H9 (cell line): ENCODE data around the gene EPHX1. TPM values are rescaled to one million over a fixed set of nuclear protein-coding genes. Genes with fewer than 3 reads are reported as not detected.

Experiments
- DNase-seq: peaks from one replicate; pipeline ENCODE4 v3.0.0-alpha.2; 2017
- H2AFZ ChIP-seq: one replicate; pipeline ENCODE4 v1.6.1; 2013; ENCODE audit warnings: mild to moderate bottlenecking, low read length, control low read depth, moderate library complexity
- H2AK5ac ChIP-seq: 2 replicates; pipeline ENCODE4 v1.6.1; 2013; ENCODE audit warnings: low read length, control low read depth, mixed read lengths; ENCODE audit not compliant: insufficient read length
- H2BK120ac ChIP-seq: one replicate; pipeline ENCODE4 v1.6.1; 2013; ENCODE audit warnings: low read depth, mild to moderate bottlenecking, low read length, control low read depth, inconsistent platforms; ENCODE audit not compliant: poor library complexity, severe bottlenecking
- H2BK12ac ChIP-seq: 2 replicates; pipeline ENCODE4 v1.6.1; 2013; ENCODE audit warnings: low read length, control low read depth, mixed read lengths, low read depth; ENCODE audit not compliant: insufficient read length
- H2BK15ac ChIP-seq: 2 replicates; pipeline ENCODE4 v1.6.1; 2013; ENCODE audit warnings: low read depth, low read length, control low read depth
- H2BK20ac ChIP-seq: one replicate; pipeline ENCODE4 v1.6.1; 2013; ENCODE audit warnings: low read depth, mild to moderate bottlenecking, low read length, control low read depth, inconsistent platforms; ENCODE audit not compliant: poor library complexity, severe bottlenecking
- H2BK5ac ChIP-seq: 2 replicates; pipeline ENCODE4 v1.6.1; 2013; ENCODE audit warnings: low read length, control low read depth, mixed read lengths; ENCODE audit not compliant: insufficient read length
- H3K14ac ChIP-seq: 2 replicates; pipeline ENCODE4 v1.6.1; 2013; ENCODE audit warnings: low read length, control low read depth; ENCODE audit not compliant: insufficient read depth
- H3K18ac ChIP-seq: 2 replicates; pipeline ENCODE4 v1.6.1; 2013; ENCODE audit warnings: low read depth, mild to moderate bottlenecking, mixed read lengths, low read length, control low read depth; ENCODE audit not compliant: insufficient read length
- H3K23ac ChIP-seq: 2 replicates; pipeline ENCODE4 v1.6.1; 2013; ENCODE audit warnings: low read length, control low read depth, mixed read lengths, low read depth; ENCODE audit not compliant: insufficient read length
- H3K23me2 ChIP-seq: 2 replicates; pipeline ENCODE4 v1.6.1; 2013; ENCODE audit warnings: low read depth, mild to moderate bottlenecking, mixed read lengths, low read length, control low read depth; ENCODE audit not compliant: insufficient read length, poor library complexity, severe bottlenecking
- H3K27ac ChIP-seq: 2 replicates; pipeline ENCODE4 v1.5.1; 2013; ENCODE audit warnings: low read length, control low read depth, mixed read lengths, low read depth; ENCODE audit not compliant: insufficient read length
- H3K27me3 ChIP-seq: 2 replicates; pipeline ENCODE4 v1.6.1; 2013; ENCODE audit warnings: low read length, control low read depth, inconsistent platforms; ENCODE audit not compliant: insufficient read depth
- H3K4ac ChIP-seq: 2 replicates; pipeline ENCODE4 v1.6.1; 2013; ENCODE audit warnings: low read depth, mild to moderate bottlenecking, control low read depth, inconsistent platforms, low read length, moderate library complexity
- H3K4me1 ChIP-seq: 2 replicates; pipeline ENCODE4 v1.6.1; 2013; ENCODE audit warnings: low read length, control low read depth, inconsistent platforms; ENCODE audit not compliant: insufficient read depth
- H3K4me2 ChIP-seq: 2 replicates; pipeline ENCODE4 v1.6.1; 2013; ENCODE audit warnings: low read length, control low read depth, mixed read lengths; ENCODE audit not compliant: insufficient read length, insufficient read depth
- H3K56ac ChIP-seq: 2 replicates; pipeline ENCODE4 v1.6.1; 2013; ENCODE audit warnings: low read depth, mild to moderate bottlenecking, mixed read lengths, low read length, control low read depth; ENCODE audit not compliant: insufficient read length
- H3K79me1 ChIP-seq: 2 replicates; pipeline ENCODE4 v1.6.1; 2013; ENCODE audit warnings: low read depth, mild to moderate bottlenecking, moderate library complexity, low read length, control low read depth, inconsistent platforms; ENCODE audit not compliant: insufficient read depth, poor library complexity, severe bottlenecking
- H3K79me2 ChIP-seq: 2 replicates; pipeline ENCODE4 v1.6.1; 2013; ENCODE audit warnings: low read length, control low read depth, inconsistent platforms; ENCODE audit not compliant: insufficient read depth
- H3K9ac ChIP-seq: 2 replicates; pipeline ENCODE4 v1.6.1; 2013; ENCODE audit warnings: low read length, control low read depth, mixed read lengths; ENCODE audit not compliant: insufficient read length; ENCODE audit errors: extremely low read depth
- H3K9me3 ChIP-seq: one replicate; pipeline ENCODE4 v1.6.1; 2013; ENCODE audit warnings: low read depth, low read length, inconsistent platforms; ENCODE audit not compliant: control insufficient read depth
- H3T11ph ChIP-seq: one replicate; pipeline ENCODE4 v1.6.1; 2013; ENCODE audit warnings: mild to moderate bottlenecking, low read length, control low read depth, inconsistent platforms
- H4K20me1 ChIP-seq: one replicate; pipeline ENCODE4 v1.6.1; 2013; ENCODE audit not compliant: control insufficient read depth, insufficient read length, insufficient read depth
- H4K5ac ChIP-seq: 2 replicates; pipeline ENCODE4 v1.6.1; 2013; ENCODE audit warnings: low read depth, mild to moderate bottlenecking, mixed read lengths, low read length, control low read depth; ENCODE audit not compliant: insufficient read length
- H4K8ac ChIP-seq: replicated peaks from 2 replicates; pipeline ENCODE4 v1.6.1; 2013; ENCODE audit warnings: low read length, control low read depth, mixed read lengths, low read depth; ENCODE audit not compliant: insufficient read length
- H4K91ac ChIP-seq: 2 replicates; pipeline ENCODE4 v1.6.1; 2013; ENCODE audit warnings: low read depth, mild to moderate bottlenecking, moderate library complexity, mixed read lengths, low read length, control low read depth; ENCODE audit not compliant: insufficient read length
- H3K27ac Mint-ChIP-seq, 3 experiments: 2 replicates in 2 of 3; 3 replicates in 1 of 3; pipeline ENCODE4 v1.8.0; 2020 to 2021; ENCODE audit warnings: mixed read lengths in 3 of 3, mild to moderate bottlenecking in 1 of 3, moderate library complexity in 1 of 3
- H3K27me3 Mint-ChIP-seq: 2 replicates; pipeline ENCODE4 v1.8.0; 2021; ENCODE audit warnings: low read depth, mild to moderate bottlenecking, moderate library complexity, mixed read lengths
- H3K36me3 Mint-ChIP-seq, 3 experiments: 2 replicates in 2 of 3; 3 replicates in 1 of 3; pipeline ENCODE4 v1.8.0; 2020 to 2021; ENCODE audit warnings: low read depth in 3 of 3, mixed read lengths in 3 of 3; ENCODE audit not compliant: insufficient read depth in 1 of 3
- H3K4me1 Mint-ChIP-seq, 2 experiments: 2 replicates each; pipeline ENCODE4 v1.8.0; 2020; ENCODE audit warnings: mixed read lengths in 2 of 2
- H3K4me3 Mint-ChIP-seq, 2 experiments: 2 replicates in 1 of 2; 3 replicates in 1 of 2; pipeline ENCODE4 v1.8.0; 2020 to 2021; ENCODE audit warnings: mild to moderate bottlenecking in 2 of 2, mixed read lengths in 2 of 2, moderate library complexity in 1 of 2
- H3K9me3 Mint-ChIP-seq, 2 experiments: 2 replicates in 1 of 2; 3 replicates in 1 of 2; pipeline ENCODE4 v1.8.0; 2020; ENCODE audit warnings: mild to moderate bottlenecking in 2 of 2, mixed read lengths in 2 of 2, moderate library complexity in 1 of 2
- WGBS: extraction: QIAGEN DNeasy Blood & Tissue Kit; methylation state at CpG from one replicate; pipeline ENCODE4 v1.1.7; 2013; ENCODE audit warnings: missing lambda C conversion rate, low lambda C conversion rate, mixed read lengths; ENCODE audit not compliant: insufficient read length; ENCODE audit errors: extremely low coverage; 5-methylcytosine and 5-hydroxymethylcytosine counted together
- total RNA-seq: library from RNA; stranded (reverse); gene quantifications from 2 replicates; pipeline ENCODE4 v1.2.1, GENCODE V29; 2021
- TF ChIP-seq, protein P1 (sequence below): fragments of 200-600 bp; sonication (generic); conservative IDR thresholded peaks from 3 replicates; pipeline ENCODE4 v1.8.0; 2021; ENCODE audit warnings: antibody characterized with exemption, mild to moderate bottlenecking

The EPHX1 gene
- total RNA-seq, 1 experiment from 2014 or later = 40.6 TPM

DNA sequence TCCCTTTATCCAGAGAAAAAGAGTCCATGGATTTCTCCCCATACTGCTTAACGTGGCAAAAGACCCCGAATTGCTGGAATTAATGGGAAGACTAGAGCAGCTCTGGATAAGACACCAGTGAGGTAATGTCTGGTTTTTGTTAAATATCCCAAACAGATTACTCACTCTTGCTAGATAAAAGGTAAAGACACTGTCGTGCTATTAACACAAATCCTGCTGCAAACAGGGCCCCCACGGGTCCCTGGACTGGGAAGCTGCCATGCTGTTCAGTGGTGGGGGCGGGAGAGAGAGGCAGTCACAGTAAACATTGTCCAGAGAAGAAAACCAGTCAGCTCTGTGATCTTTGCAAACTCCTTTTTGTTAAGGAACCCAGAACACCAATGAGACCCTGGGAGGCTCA, 47.5 kb upstream of the EPHX1 start:
- no peak overlapping the region for H3K23ac ChIP-seq
- H4K20me1 ChIP-seq = no peaks in the 10 kb centered on the region
- Mint-ChIP-seq H3K4me1 (peaks cover 26 to 27% of the 10 kb centered on the region in 2 experiments), H3K27me3 (peaks cover 7% of the 10 kb centered on the region), H3K27ac (no peak overlapping the region), H3K36me3 (no peaks in the 10 kb centered on the region), H3K4me3 (no peak overlapping the region), H3K9me3 (no peaks in the 10 kb centered on the region)
- DNase-seq = no peak
- H3K27ac ChIP-seq = no peak overlapping the region
- H3K56ac ChIP-seq = no peak overlapping the region
- H2BK120ac ChIP-seq = no peak overlapping the region
- no peak overlapping the region for H2BK5ac ChIP-seq
- no peak overlapping the region for H2AK5ac ChIP-seq
- no peak overlapping the region for H2AFZ ChIP-seq
- no peaks in the 10 kb centered on the region for H3K27me3 ChIP-seq
- no peak overlapping the region for H3K4ac ChIP-seq
- no peak overlapping the region for H3K18ac ChIP-seq
- H4K8ac ChIP-seq = no peak overlapping the region
- no peak overlapping the region for H2BK15ac ChIP-seq
- no peak overlapping the region for H4K91ac ChIP-seq
- H3K23me2 ChIP-seq = no peaks in the 10 kb centered on the region
- H2BK12ac ChIP-seq = no peak overlapping the region
- no peak overlapping the region for H3T11ph ChIP-seq
- H4K5ac ChIP-seq = no peak overlapping the region
- H3K4me1 ChIP-seq = peaks cover 3% of the 10 kb centered on the region; the same call in 1 of the 2 replicates
- H2BK20ac ChIP-seq = no peak overlapping the region
- H3K4me2 ChIP-seq = no peak overlapping the region
- H3K9ac ChIP-seq = no peak overlapping the region
- no peaks in the 10 kb centered on the region for H3K79me1 ChIP-seq
- H3K9me3 ChIP-seq = no peaks in the 10 kb centered on the region
- WGBS = no CpG with 5 or more reads among the region's 5 CpGs
- no peak overlapping the region for H3K14ac ChIP-seq
- TF ChIP-seq, protein P1, sequence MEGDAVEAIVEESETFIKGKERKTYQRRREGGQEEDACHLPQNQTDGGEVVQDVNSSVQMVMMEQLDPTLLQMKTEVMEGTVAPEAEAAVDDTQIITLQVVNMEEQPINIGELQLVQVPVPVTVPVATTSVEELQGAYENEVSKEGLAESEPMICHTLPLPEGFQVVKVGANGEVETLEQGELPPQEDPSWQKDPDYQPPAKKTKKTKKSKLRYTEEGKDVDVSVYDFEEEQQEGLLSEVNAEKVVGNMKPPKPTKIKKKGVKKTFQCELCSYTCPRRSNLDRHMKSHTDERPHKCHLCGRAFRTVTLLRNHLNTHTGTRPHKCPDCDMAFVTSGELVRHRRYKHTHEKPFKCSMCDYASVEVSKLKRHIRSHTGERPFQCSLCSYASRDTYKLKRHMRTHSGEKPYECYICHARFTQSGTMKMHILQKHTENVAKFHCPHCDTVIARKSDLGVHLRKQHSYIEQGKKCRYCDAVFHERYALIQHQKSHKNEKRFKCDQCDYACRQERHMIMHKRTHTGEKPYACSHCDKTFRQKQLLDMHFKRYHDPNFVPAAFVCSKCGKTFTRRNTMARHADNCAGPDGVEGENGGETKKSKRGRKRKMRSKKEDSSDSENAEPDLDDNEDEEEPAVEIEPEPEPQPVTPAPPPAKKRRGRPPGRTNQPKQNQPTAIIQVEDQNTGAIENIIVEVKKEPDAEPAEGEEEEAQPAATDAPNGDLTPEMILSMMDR = no peak
- H3K79me2 ChIP-seq = no peaks in the 10 kb centered on the region
